A549 (cell line): ENCODE results near the gene OTUD4. TPM values are rescaled to one million over a fixed set of nuclear protein-coding genes. Genes with fewer than 3 reads are reported as not detected.

Experiments
- ATAC-seq, 2 experiments: fragments of 200-7000 bp in 1 of 2; fragments of >200 bp in 1 of 2; cut with Nextera tagmentation in 1 of 2; cut with Tn5 transposase in 1 of 2; 3 replicates each; pipeline versions ENCODE4 v1.8.0 to v1.9.1; 2018 to 2020; ENCODE audit warnings: mild to moderate bottlenecking in 1 of 2, moderate library complexity in 1 of 2
- CTCF ChIA-PET: fragments of 300-600 bp; sonication (Branson Sonifier 250); formaldehyde crosslinking; extraction: SDS; loops from one replicate; lab custom pipeline; 2021; ENCODE audit warnings: antibody characterized with exemption, inconsistent platforms; lab: Yijun Ruan, JAX
- POLR2A ChIA-PET: fragments of 350-600 bp; formaldehyde crosslinking; extraction: SDS; loops from one replicate; lab custom pipeline; 2021; ENCODE audit warnings: antibody characterized with exemption, inconsistent platforms; lab: Yijun Ruan, JAX
- DNase-seq, 2 experiments: peaks; one replicate each; pipeline versions ENCODE4 v3.0.0 to v3.0.0-alpha.2; 2011 to 2016; ENCODE audit warnings: low read depth in 1 of 2, low spot score in 1 of 2
- FAIRE-seq: peaks from 2 replicates; lab custom pipeline; 2011; peaks lifted over from hg19 to GRCh38; lab: Jason Lieb, UNC
- H3K27ac ChIP-seq, 2 experiments: fragments of >200 bp; sonication (Bioruptor Twin); formaldehyde crosslinking; 3 replicates each; pipeline ENCODE4 v1.5.1; 2016 to 2017
- H3K4me1 ChIP-seq: fragments of >200 bp; sonication (Bioruptor Twin); formaldehyde crosslinking; 3 replicates; pipeline ENCODE4 v1.6.1; 2016
- H3K4me2 ChIP-seq: fragments of >200 bp; sonication (Bioruptor Twin); formaldehyde crosslinking; 3 replicates; pipeline ENCODE4 v1.6.1; 2016
- H3K4me3 ChIP-seq: fragments of >200 bp; sonication (Bioruptor Twin); formaldehyde crosslinking; 3 replicates; pipeline ENCODE4 v1.5.1; 2016
- H3K9me3 ChIP-seq: fragments of >200 bp; sonication (Bioruptor Twin); formaldehyde crosslinking; 3 replicates; pipeline ENCODE4 v1.6.1; 2016
- ATOH8 ChIP-seq: fragments of 250-450 bp; sonication (Bioruptor Pico); IDR thresholded peaks from 2 replicates; pipeline ENCODE4 v1.5.0; 2020; ENCODE audit warnings: low read depth, mild to moderate bottlenecking, moderate library complexity
- CHD2 ChIP-seq: fragments of 150-350 bp; IDR thresholded peaks from 2 replicates; pipeline ENCODE4 v1.6.1; 2014; ENCODE audit warnings: low read length; ENCODE audit not compliant: partially characterized antibody
- CTCF ChIP-seq: fragments of >200 bp; sonication (Bioruptor Twin); formaldehyde crosslinking; IDR thresholded peaks from 3 replicates; pipeline ENCODE4 v1.5.1; 2016
- EHF ChIP-seq: fragments of 250-450 bp; sonication (Bioruptor Pico); IDR thresholded peaks from 2 replicates; pipeline ENCODE4 v1.5.0; 2020; ENCODE audit warnings: mild to moderate bottlenecking
- FOSL2 ChIP-seq, 2 experiments: fragments of 450-650 bp in 1 of 2; fragments of >200 bp in 1 of 2; sonication (Bioruptor Twin) in 1 of 2; formaldehyde crosslinking; IDR thresholded peaks; 2 replicates each; pipeline versions ENCODE4 v1.5.0 to v1.6.1; 2016 to 2020; ENCODE audit warnings: mild to moderate bottlenecking in 1 of 2, moderate library complexity in 1 of 2
- GATA3 ChIP-seq: IDR thresholded peaks from 2 replicates; pipeline ENCODE4 v1.6.1; 2012; ENCODE audit warnings: borderline replicate concordance
- HMGXB4 ChIP-seq: fragments of 250-450 bp; sonication (Bioruptor Pico); IDR thresholded peaks from 2 replicates; pipeline ENCODE4 v1.5.0; 2021; ENCODE audit warnings: mild to moderate bottlenecking, moderate library complexity, borderline replicate concordance
- HOXA7 ChIP-seq: fragments of 250-450 bp; sonication (Bioruptor Pico); IDR thresholded peaks from 2 replicates; pipeline ENCODE4 v1.5.0; 2020; ENCODE audit warnings: mild to moderate bottlenecking, moderate library complexity
- JUN ChIP-seq, 2 experiments: fragments of >200 bp; sonication (Bioruptor Twin); formaldehyde crosslinking; IDR thresholded peaks; 2 replicates in 1 of 2; 3 replicates in 1 of 2; pipeline ENCODE4 v1.6.1; 2016 to 2017
- JUNB ChIP-seq: fragments of >200 bp; sonication (Bioruptor Twin); formaldehyde crosslinking; IDR thresholded peaks from 2 replicates; pipeline ENCODE4 v1.6.1; 2016
- NPAS2 ChIP-seq: fragments of 250-450 bp; sonication (Bioruptor Pico); IDR thresholded peaks from 2 replicates; pipeline ENCODE4 v1.8.0; 2022; ENCODE audit warnings: mild to moderate bottlenecking, moderate library complexity, borderline replicate concordance
- PBX3 ChIP-seq: IDR thresholded peaks from 2 replicates; pipeline ENCODE4 v1.6.1; 2012
- POLR2A ChIP-seq: IDR thresholded peaks from 2 replicates; pipeline ENCODE4 v1.6.1; 2012; ENCODE audit warnings: mild to moderate bottlenecking, low read length
- POLR2AphosphoS2 ChIP-seq: conservative IDR thresholded peaks from 2 replicates; pipeline ENCODE4 v1.6.1; 2012; ENCODE audit warnings: low read length, improper control_type of control experiment, inconsistent platforms
- RCOR1 ChIP-seq: fragments of 150-350 bp; IDR thresholded peaks from 2 replicates; pipeline ENCODE4 v1.6.1; 2014; ENCODE audit warnings: antibody characterized with exemption, low read length, low read depth
- REST ChIP-seq: fragments of 200-600 bp; sonication (generic); IDR thresholded peaks from 2 replicates; pipeline ENCODE4 v1.6.1; 2016; ENCODE audit warnings: antibody characterized with exemption, mild to moderate bottlenecking, moderate library complexity
- RFX5 ChIP-seq: fragments of 450-650 bp; IDR thresholded peaks from 2 replicates; pipeline ENCODE4 v1.7.1; 2014; ENCODE audit warnings: antibody characterized with exemption, mild to moderate bottlenecking, moderate library complexity
- RNF2 ChIP-seq: fragments of 200-600 bp; sonication (generic); IDR thresholded peaks from 2 replicates; pipeline ENCODE4 v1.6.1; 2016; ENCODE audit warnings: low read depth, mild to moderate bottlenecking, antibody characterized with exemption, moderate library complexity, borderline replicate concordance
- SREBF2 ChIP-seq: fragments of 450-650 bp; IDR thresholded peaks from 2 replicates; pipeline ENCODE4 v1.6.1; 2014; ENCODE audit warnings: mild to moderate bottlenecking, moderate library complexity
- USF2 ChIP-seq: fragments of 450-650 bp; IDR thresholded peaks from 2 replicates; pipeline ENCODE4 v1.6.1; 2014; ENCODE audit warnings: antibody characterized with exemption
- WGBS: methylation state at CpG from one replicate; pipeline ENCODE4 v1.1.6; 2017; ENCODE audit errors: missing lambda C conversion rate; 5-methylcytosine and 5-hydroxymethylcytosine counted together
- polyA plus RNA-seq, 4 experiments: library from polyadenylated mRNA; depleted of rRNA in 3 of 4; stranded (reverse); fragments of >200 nt; fragmentation: RNase III in 1 of 4; extraction: RNeasy Plus Mini Kit Qiagen cat#74134 plus additional on column Dnase treatment in 1 of 4; gene quantifications; 2 replicates in 3 of 4; 3 replicates in 1 of 4; pipeline ENCODE4 v1.2.3, GENCODE V29; 2011 to 2017

OTUD4 gene
- polyA plus RNA-seq, 2 of the 4 experiments (the other 2 are of a cell fraction): 11.5 to 34.8 TPM

- ATAC-seq: no peak
- no peak for DNase-seq
- ChIA-PET CTCF (interaction anchor here (1.5 kb wide), 1 partner anchor 460 kb away, joined by 3 read pairs; no protein-coding TSS in a partner anchor), POLR2A (interaction anchor here (0.6 kb wide), 1 partner anchor 78 kb away, joined by 5 read pairs; no protein-coding TSS in a partner anchor)
- no peak overlapping the region for H3K4me2 ChIP-seq
- no peaks in the 10 kb centered on the region for H3K9me3 ChIP-seq
- no peak overlapping the region for H3K4me3 ChIP-seq
- TF ChIP-seq POLR2AphosphoS2 (no peak), RFX5 (no peak), FOSL2 (IDR thresholded peaks at IDR 0.05) (no peak), FOSL2 (CRISPR knock-in tag; IDR thresholded peaks at IDR 0.05) (no peak), JUNB (no peak), USF2 (no peak), POLR2A (no peak), GATA3 (no peak), HOXA7 (CRISPR knock-in tag) (no peak), NPAS2 (no peak), SREBF2 (no peak), EHF (no peak), CHD2 (no peak), PBX3 (no peak), HMGXB4 (CRISPR knock-in tag) (no peak), RCOR1 (no peak), RNF2 (no peak), ATOH8 (CRISPR knock-in tag) (no peak), JUN (IDR thresholded peaks at IDR 0.05) (no peak), REST (no peak), CTCF (no peak)
- TF ChIP-seq, all 56 proteins: peak for 0
- Histone ChIP-seq H3K27ac (no peak overlapping the region), H3K4me1 (no peaks in the 10 kb centered on the region)
- FAIRE-seq: no peak
- WGBS: 98% methylated on average over 2 of the region's 2 CpGs
Observed at GRCh38 chr4:145156986-145157385, 23.4 kb downstream of the OTUD4 start.
